ENCODE results near the gene PALM. TPM values are rescaled to one million over a fixed set of nuclear protein-coding genes. Genes with fewer than 3 reads are reported as not detected.

Gene PALM
- total and polyA plus RNA-seq, 9 of the 15 experiments (the other 6 are each of a cell fraction or from before 2014, with no cell fraction given) = 0.04 to 6.6 (median 1.7) TPM

DNA sequence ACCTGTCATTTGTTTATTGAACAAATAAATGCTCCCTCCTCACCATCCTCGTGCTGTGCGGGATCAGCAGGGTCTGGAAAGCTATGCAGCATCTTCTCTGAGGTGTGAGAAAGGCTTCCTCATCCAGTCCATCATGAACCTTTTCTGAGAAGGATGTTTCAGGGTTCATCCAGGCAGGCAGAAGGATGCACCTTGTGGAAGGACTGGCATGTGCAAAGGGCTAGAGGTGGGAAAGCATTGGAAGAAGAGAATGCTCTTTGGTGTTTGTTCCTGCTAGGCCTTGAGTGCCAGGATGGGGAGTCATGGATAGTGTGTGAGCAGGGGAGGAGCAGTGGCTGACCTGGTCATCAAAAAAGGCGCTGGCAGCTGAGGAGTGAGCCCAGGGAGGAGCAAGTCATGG is 6.6 kb downstream of the PALM start:
- Histone ChIP-seq H3K4me2 (ENCODE audit: insufficient read depth, low read length) (no peak overlapping the region), H3K4me3 (no peak overlapping the region), H3K9ac (ENCODE audit: insufficient read depth in 1 of 2, low read depth in 2 of 2, low read length in 2 of 2) (no peak overlapping the region), H3K27me3 (ENCODE audit: control insufficient read depth in 2 of 2, insufficient read depth in 2 of 2, low read length in 2 of 2) (no peaks in the 10 kb centered on the region), H3K36me3 (ENCODE audit: control insufficient read depth, insufficient read depth, low read length) (no peaks in the 10 kb centered on the region), H3K4me1 (replicated peaks in 1 of 2; ENCODE audit: control insufficient read depth in 2 of 2, insufficient read depth in 2 of 2, low read length in 2 of 2) (peaks cover 0 to 35% of the 10 kb centered on the region in 2 experiments; a peak in 2 of 5 replicates), H3K79me2 (ENCODE audit: control insufficient read depth, insufficient read depth, low read length) (no peaks in the 10 kb centered on the region), H2AFZ (ENCODE audit: low read depth, low read length) (no peak overlapping the region), H3K9me1 (ENCODE audit: control insufficient read depth, insufficient read depth, low read length) (no peaks in the 10 kb centered on the region), H3K9me3 (replicated peaks; ENCODE audit: control insufficient read depth, insufficient read depth, low read depth, low read length) (no peaks in the 10 kb centered on the region; the same call in 1 of the 2 replicates), H3K27ac (ENCODE audit: extremely low read depth, low read depth, low read length) (no peak overlapping the region), H4K20me1 (replicated peaks; ENCODE audit: control insufficient read depth, insufficient read depth, low read length) (no peaks in the 10 kb centered on the region)
- in situ Hi-C loops (cut with MboI) = no loop called here
- WGBS (ENCODE audit: insufficient coverage, low coverage, missing lambda C conversion rate) = 29% methylated on average over 3 of the region's 3 CpGs
- BruUV-seq (replicated peaks) = no TSS peak
- DNase-seq (ENCODE audit: extremely low read depth in 1 of 4, low spot score in 3 of 4) = no peak
- ATAC-seq = no peak
- no peak for FAIRE-seq
- TF ChIP-seq ZKSCAN8 (CRISPR knock-in tag; IDR thresholded peaks at IDR 0.05) (no peak), CBX5 (IDR thresholded peaks at IDR 0.05; ENCODE audit: borderline replicate concordance, low read depth) (peak; percentile 72), CBX1 (IDR thresholded peaks at IDR 0.05; ENCODE audit: low read depth) (peak; percentile 74; the same call in 1 of the 2 replicates), KAT8 (IDR thresholded peaks at IDR 0.05; ENCODE audit: low read depth) (no peak), ARNT (IDR thresholded peaks at IDR 0.05) (no peak), TRIM28 (IDR thresholded peaks at IDR 0.05) (0 out of 2 replicates have a peak, but pooled peaks have one; percentile 21), RCOR1 (IDR thresholded peaks at IDR 0.05; ENCODE audit: borderline replicate concordance in 1 of 2, low read depth in 2 of 2, low read length in 2 of 2) (peak in 1 of 2 experiments; percentile 54; a peak in 1 of 4 replicates), BCOR (IDR thresholded peaks at IDR 0.05) (peak; percentile 58), CBX3 (IDR thresholded peaks at IDR 0.05; ENCODE audit: borderline replicate concordance in 1 of 2, low read length in 2 of 2) (peak in 1 of 2 experiments; percentile 87; a peak in 2 of 3 replicates), SMARCA5 (IDR thresholded peaks at IDR 0.05) (peak; percentile 43; the same call in 1 of the 2 replicates), RBM25 (IDR thresholded peaks at IDR 0.05; ENCODE audit: low read depth, low read length, severe bottlenecking) (peak; percentile 83), PURB (CRISPR knock-in tag; IDR thresholded peaks at IDR 0.05; ENCODE audit: low read depth) (no peak)
- TF ChIP-seq, protein P1, sequence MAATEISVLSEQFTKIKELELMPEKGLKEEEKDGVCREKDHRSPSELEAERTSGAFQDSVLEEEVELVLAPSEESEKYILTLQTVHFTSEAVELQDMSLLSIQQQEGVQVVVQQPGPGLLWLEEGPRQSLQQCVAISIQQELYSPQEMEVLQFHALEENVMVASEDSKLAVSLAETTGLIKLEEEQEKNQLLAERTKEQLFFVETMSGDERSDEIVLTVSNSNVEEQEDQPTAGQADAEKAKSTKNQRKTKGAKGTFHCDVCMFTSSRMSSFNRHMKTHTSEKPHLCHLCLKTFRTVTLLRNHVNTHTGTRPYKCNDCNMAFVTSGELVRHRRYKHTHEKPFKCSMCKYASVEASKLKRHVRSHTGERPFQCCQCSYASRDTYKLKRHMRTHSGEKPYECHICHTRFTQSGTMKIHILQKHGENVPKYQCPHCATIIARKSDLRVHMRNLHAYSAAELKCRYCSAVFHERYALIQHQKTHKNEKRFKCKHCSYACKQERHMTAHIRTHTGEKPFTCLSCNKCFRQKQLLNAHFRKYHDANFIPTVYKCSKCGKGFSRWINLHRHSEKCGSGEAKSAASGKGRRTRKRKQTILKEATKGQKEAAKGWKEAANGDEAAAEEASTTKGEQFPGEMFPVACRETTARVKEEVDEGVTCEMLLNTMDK (IDR thresholded peaks at IDR 0.05; ENCODE audit: borderline replicate concordance, insufficient read depth, low read depth, low read length, poor library complexity, severe bottlenecking) = no peak
- intact Hi-C loops (cut with micrococcal nuclease) = no loop called here
- ChIA-PET POLR2A (no interaction called here), CTCF (ENCODE audit: low intra/inter-chr PET ratio) (no interaction called here)

Data from K562 (cell line).